ENCODE data around the gene P4HA1.
"Not testable (repeated sequence)": the region's sequence is repeated elsewhere in the genome, so short reads cannot be mapped to it uniquely, and the experiment has no call there.

Gene P4HA1

GRCh38 chr10:73096449-73097304, at the start of gene P4HA1:
Gene P4HA1 (minus strand): TSS chr10:73096866. CDS start chr10:73074883, 21,983 bp downstream.
- DNase-seq, result peak; percentile 100

GRCh38 chr10:73141603-73142002, 44.9 kb upstream of the P4HA1 start:
- no peak for DNase-seq

- DNase-seq, result no peak
Measured at GRCh38 chr10:73139251-73139650, 42.6 kb upstream of the P4HA1 start.

- DNase-seq, result no peak
Measured at GRCh38 chr10:73136627-73137026, 40.0 kb upstream of the P4HA1 start.

- DNase-seq, result no peak
Measured at GRCh38 chr10:73134727-73135126, 38.1 kb upstream of the P4HA1 start.

- DNase-seq, result no peak
Measured at GRCh38 chr10:73131913-73132686, 35.4 kb upstream of the P4HA1 start.

- DNase-seq, result no peak
Measured at GRCh38 chr10:73131301-73131700, 34.6 kb upstream of the P4HA1 start.

- no peak for DNase-seq
Measured at GRCh38 chr10:73126343-73126742, 29.7 kb upstream of the P4HA1 start.

- DNase-seq, result no peak
Measured at GRCh38 chr10:73119952-73120351, 23.3 kb upstream of the P4HA1 start.

- DNase-seq, result no peak
Measured at GRCh38 chr10:73119457-73119856, 22.8 kb upstream of the P4HA1 start.

- DNase-seq, result no peak
Measured at GRCh38 chr10:73117976-73118743, 21.5 kb upstream of the P4HA1 start.

GRCh38 chr10:73116017-73116416, 19.4 kb upstream of the P4HA1 start:
- DNase-seq, result no peak

GRCh38 chr10:73113551-73113950, 16.9 kb upstream of the P4HA1 start:
- DNase-seq, result no peak

GRCh38 chr10:73112032-73112431, 15.4 kb upstream of the P4HA1 start:
- not testable (repeated sequence) for DNase-seq

GRCh38 chr10:73110345-73110849, 13.7 kb upstream of the P4HA1 start, which contains the start of gene NUDT13:
Gene NUDT13 (plus strand): TSS chr10:73110455. CDS start chr10:73114366, 3,911 bp downstream.
- peak; percentile 82 for DNase-seq

- not testable (repeated sequence) for DNase-seq
Measured at GRCh38 chr10:73109248-73109652, 12.6 kb upstream of the P4HA1 start.

- DNase-seq, result no peak
Measured at GRCh38 chr10:73106301-73106700, 9.6 kb upstream of the P4HA1 start.

- no peak for DNase-seq
Measured at GRCh38 chr10:73099141-73099540, 2.5 kb upstream of the P4HA1 start.

- no peak for DNase-seq
Measured at GRCh38 chr10:73097305-73097670, 622 bp upstream of the P4HA1 start.

- peak; percentile 80 for DNase-seq
Measured at GRCh38 chr10:73096041-73096448, 621 bp downstream of the P4HA1 start.

GRCh38 chr10:73095481-73096021, 1.1 kb downstream of the P4HA1 start:
- DNase-seq, result peak; percentile 88

- no peak for DNase-seq
Measured at GRCh38 chr10:73094986-73095480, 1.6 kb downstream of the P4HA1 start.

Measured in left hindlimb (tissue), 1 donor.